Vagina (tissue), 2 donors: ENCODE measurements around the gene TPM4.

Experiments used
- POLR2A ChIP-seq, 2 donors: fragments of 450-650 bp; IDR thresholded peaks; one replicate each; pipeline ENCODE4 v1.6.1; 2017; ENCODE audit warnings: antibody characterized with exemption in 2 of 2, mild to moderate bottlenecking in 2 of 2, moderate library complexity in 2 of 2
- POLR2AphosphoS5 ChIP-seq, 2 donors: sonication (generic); formaldehyde crosslinking; IDR thresholded peaks; one replicate each; pipeline ENCODE4 v1.9.0; 2017; ENCODE audit warnings: antibody characterized with exemption in 2 of 2, mild to moderate bottlenecking in 2 of 2, low read depth in 1 of 2; ENCODE audit not compliant: insufficient read depth in 1 of 2
- TF ChIP-seq, protein P1 (sequence below), 3 experiments: fragments of 450-650 bp in 2 of 3; fragments of 200-600 bp in 1 of 3; sonication (generic) in 1 of 3; IDR thresholded peaks; one replicate each; pipeline ENCODE4 v1.5.1; 2017 to 2019; ENCODE audit warnings: antibody characterized with exemption in 3 of 3, mild to moderate bottlenecking in 2 of 3, moderate library complexity in 2 of 3

DNA sequence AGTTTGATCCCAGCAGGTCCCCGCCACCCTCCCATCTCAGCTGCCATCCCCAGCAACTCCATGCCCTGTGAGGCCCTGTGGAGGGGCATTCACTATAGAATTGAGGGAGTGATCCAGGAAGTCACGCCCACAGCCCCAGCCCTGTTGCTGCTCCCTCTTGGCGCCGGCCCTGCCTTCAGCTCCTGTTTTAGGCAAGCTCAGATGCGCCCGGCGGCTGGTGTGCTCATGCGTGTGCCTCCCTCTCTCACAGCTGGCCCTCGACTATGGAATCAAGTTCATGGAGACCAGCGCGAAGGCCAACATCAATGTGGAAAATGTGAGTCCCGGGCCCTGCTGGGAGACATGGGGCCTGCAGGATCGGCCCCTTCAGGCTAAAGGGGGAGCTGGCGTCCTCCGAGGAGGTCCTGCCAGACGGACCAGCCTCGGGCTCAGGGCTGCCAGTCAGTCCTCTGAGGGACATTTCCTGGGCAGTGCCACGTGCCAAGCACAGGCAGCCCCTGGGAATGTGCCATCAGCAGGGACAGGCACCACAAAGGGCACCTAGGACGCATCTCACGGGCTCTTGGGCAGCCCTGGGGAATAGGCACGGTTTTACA is 51.6 kb downstream of the TPM4 start:
- TF ChIP-seq, protein P1, sequence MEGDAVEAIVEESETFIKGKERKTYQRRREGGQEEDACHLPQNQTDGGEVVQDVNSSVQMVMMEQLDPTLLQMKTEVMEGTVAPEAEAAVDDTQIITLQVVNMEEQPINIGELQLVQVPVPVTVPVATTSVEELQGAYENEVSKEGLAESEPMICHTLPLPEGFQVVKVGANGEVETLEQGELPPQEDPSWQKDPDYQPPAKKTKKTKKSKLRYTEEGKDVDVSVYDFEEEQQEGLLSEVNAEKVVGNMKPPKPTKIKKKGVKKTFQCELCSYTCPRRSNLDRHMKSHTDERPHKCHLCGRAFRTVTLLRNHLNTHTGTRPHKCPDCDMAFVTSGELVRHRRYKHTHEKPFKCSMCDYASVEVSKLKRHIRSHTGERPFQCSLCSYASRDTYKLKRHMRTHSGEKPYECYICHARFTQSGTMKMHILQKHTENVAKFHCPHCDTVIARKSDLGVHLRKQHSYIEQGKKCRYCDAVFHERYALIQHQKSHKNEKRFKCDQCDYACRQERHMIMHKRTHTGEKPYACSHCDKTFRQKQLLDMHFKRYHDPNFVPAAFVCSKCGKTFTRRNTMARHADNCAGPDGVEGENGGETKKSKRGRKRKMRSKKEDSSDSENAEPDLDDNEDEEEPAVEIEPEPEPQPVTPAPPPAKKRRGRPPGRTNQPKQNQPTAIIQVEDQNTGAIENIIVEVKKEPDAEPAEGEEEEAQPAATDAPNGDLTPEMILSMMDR (IDR thresholded peaks at IDR 0.05), result no peak
- TF ChIP-seq POLR2A (IDR thresholded peaks at IDR 0.05) (no peak), POLR2AphosphoS5 (IDR thresholded peaks at IDR 0.05; ENCODE audit: insufficient read depth in 1 of 2, low read depth in 1 of 2) (no peak)
